Fibroblast of lung (primary cell): ENCODE data around the gene LRRC55. TPM values are rescaled to one million over a fixed set of nuclear protein-coding genes. Genes with fewer than 3 reads are reported as not detected.

ENCODE experiments used
- DNase-seq, 2 donors: peaks; one replicate each; pipeline versions ENCODE4 v3.0.0 to v3.0.0-alpha.2; 2010; ENCODE audit warnings: low read depth in 2 of 2
- H2AFZ ChIP-seq: 2 replicates; pipeline ENCODE4 v1.5.1; 2012; ENCODE audit warnings: low read length, control low read depth, inconsistent platforms
- H3K27ac ChIP-seq: 2 replicates; pipeline ENCODE4 v1.5.1; 2011; ENCODE audit warnings: low read length, control low read depth; ENCODE audit not compliant: insufficient read depth
- H3K27me3 ChIP-seq: 2 replicates; pipeline ENCODE4 v1.5.1; 2011; ENCODE audit warnings: mild to moderate bottlenecking, low read length; ENCODE audit not compliant: control insufficient read depth, insufficient read depth
- H3K36me3 ChIP-seq: 2 replicates; pipeline ENCODE4 v1.5.1; 2011; ENCODE audit warnings: low read length; ENCODE audit not compliant: control insufficient read depth, insufficient read depth
- H3K4me1 ChIP-seq: 2 replicates; pipeline ENCODE4 v1.5.1; 2011; ENCODE audit warnings: low read length; ENCODE audit not compliant: control insufficient read depth, insufficient read depth; ENCODE audit errors: extremely low read depth
- H3K4me2 ChIP-seq: 2 replicates; pipeline ENCODE4 v1.5.1; 2011; ENCODE audit warnings: low read length, control low read depth; ENCODE audit not compliant: insufficient read depth; ENCODE audit errors: extremely low read depth
- H3K4me3 ChIP-seq, 4 experiments: fragments of 200-600 bp in 1 of 4; sonication (generic) in 1 of 4; replicated peaks in 1 of 4; 2 replicates each; pipeline ENCODE4 v1.5.1; 2011 to 2016; ENCODE audit warnings: low read length in 4 of 4, low read depth in 3 of 4, mild to moderate bottlenecking in 3 of 4, control low read depth in 2 of 4, inconsistent platforms in 1 of 4, mixed read lengths in 1 of 4; ENCODE audit not compliant: insufficient read depth in 1 of 4; ENCODE audit errors: control extremely low read depth in 1 of 4
- H3K79me2 ChIP-seq: 2 replicates; pipeline ENCODE4 v1.5.1; 2012; ENCODE audit warnings: mild to moderate bottlenecking, low read length, inconsistent platforms; ENCODE audit not compliant: control insufficient read depth, insufficient read depth
- H3K9ac ChIP-seq: 2 replicates; pipeline ENCODE4 v1.5.1; 2011; ENCODE audit warnings: mild to moderate bottlenecking, low read length, control low read depth; ENCODE audit not compliant: insufficient read depth
- H3K9me3 ChIP-seq: 2 replicates; pipeline ENCODE4 v1.5.1; 2012; ENCODE audit warnings: low read depth, low read length; ENCODE audit not compliant: control insufficient read depth, insufficient read depth
- H4K20me1 ChIP-seq: 2 replicates; pipeline ENCODE4 v1.5.1; 2011; ENCODE audit warnings: low read length; ENCODE audit not compliant: control insufficient read depth, insufficient read depth; ENCODE audit errors: extremely low read depth
- EZH2 ChIP-seq: IDR thresholded peaks from 2 replicates; pipeline ENCODE4 v1.5.1; 2012; ENCODE audit warnings: low read length, control low read depth, mild to moderate bottlenecking; ENCODE audit errors: missing control alignments
- polyA minus RNA-seq: library from RNA; depleted of rRNA, polyadenylated mRNA; stranded (reverse); fragments of >200 nt; gene quantifications from 2 replicates; pipeline ENCODE4 v1.2.3, GENCODE V29; 2011; ENCODE audit warnings: low replicate concordance
- polyA plus RNA-seq, 2 donors: library from polyadenylated mRNA; depleted of rRNA in 1 of 2; stranded (reverse) in 1 of 2; unstranded in 1 of 2; fragments of >200 nt; gene quantifications; 2 replicates each; pipeline ENCODE4 v1.2.1, GENCODE V29; 2011 to 2012; ENCODE audit warnings: missing spikeins in 1 of 2
- total RNA-seq: library from RNA; depleted of rRNA; stranded (reverse); fragments of >200 nt; gene quantifications from 2 replicates; pipeline ENCODE4 v1.2.1, GENCODE V29; 2014
- TF ChIP-seq, protein P1 (sequence below), 2 donors: IDR thresholded peaks in 1 of 2; conservative IDR thresholded peaks in 1 of 2; 1 replicate in 1 of 2; 2 replicates in 1 of 2; pipeline ENCODE4 v1.5.1; 2011 to 2012; ENCODE audit warnings: low read length in 2 of 2, control low read depth in 1 of 2, inconsistent platforms in 1 of 2, low read depth in 1 of 2, mild to moderate bottlenecking in 1 of 2

The LRRC55 gene, protein sequence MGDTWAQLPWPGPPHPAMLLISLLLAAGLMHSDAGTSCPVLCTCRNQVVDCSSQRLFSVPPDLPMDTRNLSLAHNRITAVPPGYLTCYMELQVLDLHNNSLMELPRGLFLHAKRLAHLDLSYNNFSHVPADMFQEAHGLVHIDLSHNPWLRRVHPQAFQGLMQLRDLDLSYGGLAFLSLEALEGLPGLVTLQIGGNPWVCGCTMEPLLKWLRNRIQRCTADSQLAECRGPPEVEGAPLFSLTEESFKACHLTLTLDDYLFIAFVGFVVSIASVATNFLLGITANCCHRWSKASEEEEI
- total RNA-seq = not detected in 2 replicates
- polyA plus RNA-seq = not detected in 2 replicates
- not detected in 2 replicates for polyA plus RNA-seq (2012)
- polyA minus RNA-seq = not detected in 2 replicates

DNA sequence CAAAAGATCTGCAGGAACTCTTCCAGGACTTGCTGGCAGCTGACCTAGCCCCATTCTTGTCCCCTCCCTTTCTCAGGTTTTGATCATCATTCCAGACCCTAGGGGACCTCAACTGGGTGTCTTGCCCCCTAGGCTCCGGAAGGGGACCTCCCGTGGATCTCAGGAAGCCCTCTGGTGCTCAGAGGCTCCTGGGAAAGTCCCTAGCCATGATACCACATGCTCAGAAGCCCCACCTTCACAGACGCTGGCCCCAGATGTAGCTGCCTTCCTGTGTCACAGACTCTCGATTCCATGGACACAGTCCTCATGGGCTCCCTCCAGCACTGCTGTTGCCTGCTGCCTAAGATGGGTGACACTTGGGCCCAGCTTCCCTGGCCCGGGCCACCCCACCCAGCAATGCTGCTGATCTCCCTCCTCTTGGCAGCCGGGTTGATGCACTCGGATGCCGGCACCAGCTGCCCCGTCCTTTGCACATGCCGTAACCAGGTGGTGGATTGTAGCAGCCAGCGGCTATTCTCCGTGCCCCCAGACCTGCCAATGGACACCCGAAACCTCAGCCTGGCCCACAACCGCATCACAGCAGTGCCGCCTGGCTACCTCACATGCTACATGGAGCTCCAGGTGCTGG, at the start of gene LRRC55:
LRRC55 (plus strand) TSS at position 276 of the 628 bp plus-strand sequence; CDS start at position 346, 70 bp downstream.
- Histone ChIP-seq H3K27ac (no peak within 1 kb of the TSS), H3K4me2 (no peak within 1 kb of the TSS), H3K4me3 (no peak within 1 kb of the TSS), H3K36me3 (no peaks in the 10 kb centered on the region), H3K79me2 (no peaks in the 10 kb centered on the region), H2AFZ (no peak within 1 kb of the TSS), H3K9ac (no peak within 1 kb of the TSS), H4K20me1 (no peaks in the 10 kb centered on the region), H3K4me1 (no peaks in the 10 kb centered on the region), H3K27me3 (peaks cover 3% of the 10 kb centered on the region), H3K9me3 (no peaks in the 10 kb centered on the region)
- TF ChIP-seq, protein P1, sequence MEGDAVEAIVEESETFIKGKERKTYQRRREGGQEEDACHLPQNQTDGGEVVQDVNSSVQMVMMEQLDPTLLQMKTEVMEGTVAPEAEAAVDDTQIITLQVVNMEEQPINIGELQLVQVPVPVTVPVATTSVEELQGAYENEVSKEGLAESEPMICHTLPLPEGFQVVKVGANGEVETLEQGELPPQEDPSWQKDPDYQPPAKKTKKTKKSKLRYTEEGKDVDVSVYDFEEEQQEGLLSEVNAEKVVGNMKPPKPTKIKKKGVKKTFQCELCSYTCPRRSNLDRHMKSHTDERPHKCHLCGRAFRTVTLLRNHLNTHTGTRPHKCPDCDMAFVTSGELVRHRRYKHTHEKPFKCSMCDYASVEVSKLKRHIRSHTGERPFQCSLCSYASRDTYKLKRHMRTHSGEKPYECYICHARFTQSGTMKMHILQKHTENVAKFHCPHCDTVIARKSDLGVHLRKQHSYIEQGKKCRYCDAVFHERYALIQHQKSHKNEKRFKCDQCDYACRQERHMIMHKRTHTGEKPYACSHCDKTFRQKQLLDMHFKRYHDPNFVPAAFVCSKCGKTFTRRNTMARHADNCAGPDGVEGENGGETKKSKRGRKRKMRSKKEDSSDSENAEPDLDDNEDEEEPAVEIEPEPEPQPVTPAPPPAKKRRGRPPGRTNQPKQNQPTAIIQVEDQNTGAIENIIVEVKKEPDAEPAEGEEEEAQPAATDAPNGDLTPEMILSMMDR (conservative IDR thresholded peaks at IDR 0.05 in 1 of 2, IDR thresholded peaks at IDR 0.05 in 1 of 2; ENCODE audit: low read depth in 1 of 2, low read length in 2 of 2) = no peak
- TF ChIP-seq EZH2 = no peak
- no peak for DNase-seq

DNA sequence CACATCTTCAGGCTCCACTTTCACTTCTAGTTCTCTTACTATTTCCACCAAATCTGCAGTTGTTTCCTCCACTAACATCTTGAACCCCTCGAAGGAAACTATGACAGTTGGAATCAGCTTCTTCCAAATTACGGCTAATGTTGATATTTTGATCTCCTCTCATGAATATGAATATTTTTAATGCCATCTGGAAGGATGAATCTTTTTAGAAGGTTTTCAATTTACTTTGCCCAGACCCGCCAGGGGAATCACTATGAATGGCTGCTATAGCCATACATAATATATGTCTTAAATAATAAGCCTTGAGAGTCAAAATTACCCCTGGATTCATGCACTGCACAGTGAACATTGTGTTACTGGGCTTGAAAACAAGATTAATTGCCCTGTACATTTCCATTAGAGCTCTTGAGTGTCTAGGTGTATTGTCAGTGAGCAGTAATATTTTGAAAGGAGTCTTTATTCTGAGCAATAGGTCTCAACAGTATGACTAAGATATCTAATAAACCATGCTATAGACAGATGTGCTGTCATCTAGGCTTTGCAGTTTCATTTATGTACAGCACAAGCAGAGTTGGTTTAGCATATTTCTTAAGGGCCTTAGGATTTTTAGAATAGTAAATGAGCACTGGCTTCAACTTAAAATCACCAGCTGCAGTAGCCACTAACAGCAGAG, 48.3 kb upstream of the LRRC55 start:
- H3K9me3 ChIP-seq = no peaks in the 10 kb centered on the region
- no peaks in the 10 kb centered on the region for H3K36me3 ChIP-seq
- no peaks in the 10 kb centered on the region for H4K20me1 ChIP-seq
- no peak overlapping the region for H3K4me2 ChIP-seq
- no peak overlapping the region for H3K27ac ChIP-seq
- no peak overlapping the region for H3K9ac ChIP-seq
- H3K79me2 ChIP-seq = no peaks in the 10 kb centered on the region
- H3K27me3 ChIP-seq = no peaks in the 10 kb centered on the region
- TF ChIP-seq EZH2 = no peak
- TF ChIP-seq, protein P1 (conservative IDR thresholded peaks at IDR 0.05 in 1 of 2, IDR thresholded peaks at IDR 0.05 in 1 of 2; ENCODE audit: low read depth in 1 of 2, low read length in 2 of 2) = no peak
- H2AFZ ChIP-seq = no peak overlapping the region
- H3K4me1 ChIP-seq = no peaks in the 10 kb centered on the region
- H3K4me3 ChIP-seq = no peak overlapping the region
- no peak for DNase-seq

DNA sequence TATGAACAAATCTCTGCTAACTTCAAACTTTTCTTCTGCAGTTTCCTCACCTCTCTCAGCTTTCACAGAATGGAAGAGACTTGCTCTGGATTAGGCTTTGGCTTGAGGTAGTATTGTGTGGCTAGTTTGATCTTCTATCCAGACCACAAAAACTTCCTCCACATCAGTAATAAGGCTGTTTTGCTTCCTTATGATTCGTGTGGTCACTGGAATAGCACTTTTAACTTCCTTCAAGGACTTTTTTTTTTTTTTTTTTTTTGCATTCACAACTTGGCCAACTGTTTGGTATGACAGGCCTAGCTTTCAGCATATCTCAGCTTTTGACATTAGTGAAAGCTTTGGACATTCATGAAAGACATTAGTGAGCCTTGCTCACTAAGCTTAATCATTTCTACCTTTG, 47.5 kb upstream of the LRRC55 start:
- Histone ChIP-seq H3K36me3 (no peaks in the 10 kb centered on the region), H2AFZ (no peak overlapping the region), H3K9ac (no peak overlapping the region), H4K20me1 (no peaks in the 10 kb centered on the region), H3K79me2 (no peaks in the 10 kb centered on the region), H3K27ac (no peak overlapping the region), H3K4me1 (no peaks in the 10 kb centered on the region), H3K4me3 (no peak overlapping the region), H3K4me2 (no peak overlapping the region), H3K9me3 (no peaks in the 10 kb centered on the region), H3K27me3 (no peaks in the 10 kb centered on the region)
- DNase-seq = peak in 1 of 2 donors; percentile 22
- TF ChIP-seq, protein P1 (conservative IDR thresholded peaks at IDR 0.05 in 1 of 2, IDR thresholded peaks at IDR 0.05 in 1 of 2; ENCODE audit: low read depth in 1 of 2, low read length in 2 of 2) = no peak
- TF ChIP-seq EZH2 = no peak
